Dedifferentiated amniotic fluid mesenchymal stem cell (primary cell): ENCODE data around the gene GNAT3.

Experiments
- DNase-seq: peaks from one replicate; pipeline ENCODE4 v3.0.0-alpha.2; 2016; ENCODE audit errors: extremely low spot score

Gene GNAT3

DNA sequence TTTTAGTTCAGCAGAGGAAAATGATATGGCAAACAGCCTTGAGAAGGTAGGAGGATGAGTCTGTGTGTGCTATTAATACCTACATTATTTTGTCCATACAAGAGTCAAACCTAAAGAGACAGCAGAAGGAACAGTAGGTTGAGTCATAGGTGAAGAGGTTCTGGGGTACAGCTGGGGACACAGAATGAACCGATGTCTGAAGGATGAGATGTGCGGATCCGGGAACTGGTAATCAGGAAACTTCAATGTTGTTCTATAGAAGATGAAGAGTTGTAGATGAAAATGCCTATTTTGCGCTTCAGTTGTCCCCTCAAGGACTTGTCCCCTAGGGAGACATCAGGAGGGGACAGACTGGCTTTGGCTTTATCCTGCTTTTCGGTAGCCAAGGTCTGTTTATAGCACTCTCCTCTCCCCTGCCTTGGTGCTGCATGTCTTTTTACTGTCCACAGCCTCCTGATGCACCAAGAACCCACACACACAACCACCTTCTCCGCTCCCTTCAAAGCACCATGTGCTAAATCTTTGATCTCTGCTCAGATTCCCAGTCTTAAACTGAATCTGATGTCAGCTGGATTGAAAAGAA lies 94.6 kb downstream of the GNAT3 start:
- no peak for DNase-seq

- no peak for DNase-seq
Observed at GRCh38 chr7:80415522-80415921, 96.3 kb downstream of the GNAT3 start.

DNA sequence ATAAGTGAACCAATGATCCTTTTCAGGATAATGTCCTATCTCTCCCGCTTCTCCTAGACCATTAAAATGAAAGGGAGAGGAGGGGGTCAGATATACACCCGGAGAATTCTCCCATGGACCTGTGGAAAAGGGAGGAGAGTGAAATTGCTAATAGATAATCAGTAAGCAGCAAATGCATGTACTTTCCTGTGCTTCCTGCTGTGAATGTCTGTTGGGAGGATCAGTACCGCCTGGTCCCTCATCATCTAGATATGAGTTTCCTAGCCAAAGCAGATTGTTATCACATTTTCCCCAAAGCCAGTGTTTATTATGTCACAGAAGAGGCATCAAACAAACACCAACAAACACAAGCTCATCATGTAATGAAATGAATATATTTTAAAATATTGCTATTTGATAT lies 96.8 kb downstream of the GNAT3 start:
- DNase-seq, result no peak

GRCh38 chr7:80414331-80414730 lies 97.5 kb downstream of the GNAT3 start:
- no peak for DNase-seq

DNA sequence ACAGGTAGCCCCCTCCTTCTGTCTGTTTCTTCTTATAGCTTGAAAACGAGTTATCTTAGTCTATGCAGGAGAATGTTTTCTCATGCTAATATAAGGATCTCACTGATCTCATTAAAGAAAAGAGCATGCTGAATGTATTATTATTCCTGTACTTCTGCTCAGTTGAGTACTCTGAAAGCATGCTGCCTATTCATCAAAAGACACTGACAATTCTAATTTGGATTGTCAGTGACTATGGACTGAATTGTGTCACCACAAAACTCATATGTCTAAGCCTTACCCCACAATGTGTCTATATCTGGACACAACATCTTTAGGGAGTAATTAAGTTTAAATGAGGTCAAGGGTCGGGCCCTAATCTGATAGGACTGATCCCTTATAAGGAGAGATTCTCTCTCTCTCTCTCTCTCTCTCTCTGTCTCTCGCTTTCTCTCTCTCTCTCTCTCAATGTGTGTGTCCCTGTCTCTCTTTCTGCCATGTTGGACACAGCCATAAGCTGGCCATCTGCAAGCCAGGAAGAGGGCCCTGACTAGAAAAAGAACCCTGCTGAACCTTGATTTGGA lies 98.4 kb downstream of the GNAT3 start:
- no peak for DNase-seq

- no peak for DNase-seq
Observed at GRCh38 chr7:80412842-80413241, 99.0 kb downstream of the GNAT3 start.

- DNase-seq, result no peak
Observed at GRCh38 chr7:80411621-80412020, 100.2 kb downstream of the GNAT3 start.

DNA sequence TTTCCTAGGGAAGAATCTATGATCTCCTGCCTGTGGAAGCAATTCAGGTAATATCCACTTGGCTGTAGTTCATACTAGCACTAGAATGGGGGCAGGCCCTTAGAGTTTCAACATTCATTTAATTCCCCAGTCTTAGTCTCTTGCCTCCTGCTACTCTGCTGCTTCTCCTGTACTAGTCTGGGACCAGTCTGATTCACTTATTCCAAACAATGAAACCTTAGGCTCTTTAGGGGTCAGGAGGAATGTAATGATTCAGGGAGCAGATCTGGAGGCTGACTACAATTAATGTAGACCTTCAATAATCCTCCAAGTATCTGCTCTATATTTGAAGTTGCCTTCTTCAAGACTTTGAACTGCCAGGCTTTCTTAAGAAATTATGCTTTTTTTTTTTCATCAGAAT lies 101.8 kb downstream of the GNAT3 start:
- no peak for DNase-seq
